Hematopoietic multipotent progenitor cell treated with erythropoietin and hydrocortisone succinate and interleukin-3 and kit ligand, for 15 days (in vitro differentiated cells): ENCODE data around the gene CRACR2A.

Experiments used
- DNase-seq: peaks from one replicate; pipeline ENCODE4 v3.0.0-alpha.2; 2015; ENCODE audit warnings: low spot score

The CRACR2A gene

DNA sequence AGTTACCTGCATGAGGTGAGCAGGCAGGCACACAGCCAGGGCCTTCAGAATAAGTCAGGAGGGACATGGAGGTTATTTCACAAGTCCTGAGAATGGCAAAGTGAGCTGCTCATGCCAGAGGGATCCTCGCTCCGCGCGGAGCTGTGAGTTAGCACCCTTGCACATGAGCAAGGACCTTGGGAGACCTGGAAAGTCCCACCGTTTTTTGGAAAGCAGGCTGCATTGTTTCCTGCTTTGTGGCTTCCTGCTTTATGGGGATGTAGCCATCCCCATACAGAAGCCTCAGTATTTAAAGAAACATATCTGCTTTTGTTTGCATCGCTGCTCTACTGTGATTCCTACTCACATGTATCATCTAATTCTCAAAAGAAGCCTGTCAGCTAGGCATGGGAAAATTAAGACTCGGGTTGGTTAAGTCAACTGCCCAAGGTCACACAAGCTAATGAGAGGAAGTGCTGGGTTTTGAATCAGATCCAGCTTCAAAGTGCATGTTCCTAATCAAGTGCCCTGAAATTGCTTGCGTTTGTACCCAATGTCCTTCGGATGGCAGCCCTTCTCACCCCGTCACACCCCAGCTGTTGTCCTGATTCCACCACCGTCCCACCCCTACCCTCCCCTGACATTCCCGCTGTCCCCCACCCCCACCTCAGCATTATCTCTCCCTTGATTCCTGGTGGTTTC, 106.2 kb downstream of the CRACR2A start:
- DNase-seq, result no peak

DNA sequence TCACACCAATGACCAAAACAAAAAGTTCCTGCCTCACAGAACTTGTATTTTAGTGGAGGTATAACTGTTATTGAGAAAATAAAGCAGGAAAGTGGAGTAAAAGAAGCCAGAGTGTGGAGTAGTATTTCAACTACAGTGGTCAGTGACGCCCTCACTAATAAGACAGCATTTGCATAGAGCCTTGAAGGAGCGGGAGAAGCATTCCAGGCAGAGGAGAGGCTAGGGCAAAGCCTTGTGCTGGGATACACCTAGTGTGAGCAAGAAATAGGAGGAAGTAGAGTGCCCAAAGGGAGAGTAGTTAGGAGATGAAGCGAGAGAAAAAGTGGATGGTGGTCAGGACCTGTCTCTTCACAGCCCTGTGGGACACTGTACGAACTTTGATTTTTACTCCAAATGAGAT, 107.8 kb downstream of the CRACR2A start:
- no peak for DNase-seq

DNA sequence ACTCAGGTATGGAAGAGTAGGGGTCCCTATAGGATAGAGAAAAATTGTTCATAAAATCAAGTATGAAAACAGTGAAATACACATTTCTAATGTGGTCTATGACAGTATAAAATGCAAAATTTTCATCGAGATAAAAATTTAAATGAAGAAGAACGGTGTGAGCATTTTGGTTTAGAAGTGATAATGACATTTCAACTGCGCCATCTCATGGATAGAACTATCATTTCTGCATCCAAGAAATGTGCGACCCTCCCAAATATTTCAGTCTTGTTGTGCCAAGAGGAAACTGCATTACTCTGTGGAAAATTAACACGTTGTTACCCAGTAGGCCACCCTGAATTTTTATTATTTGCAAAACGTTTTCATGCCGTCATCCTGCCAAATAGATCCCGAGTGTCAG, 108.8 kb downstream of the CRACR2A start:
- DNase-seq, result no peak

DNA sequence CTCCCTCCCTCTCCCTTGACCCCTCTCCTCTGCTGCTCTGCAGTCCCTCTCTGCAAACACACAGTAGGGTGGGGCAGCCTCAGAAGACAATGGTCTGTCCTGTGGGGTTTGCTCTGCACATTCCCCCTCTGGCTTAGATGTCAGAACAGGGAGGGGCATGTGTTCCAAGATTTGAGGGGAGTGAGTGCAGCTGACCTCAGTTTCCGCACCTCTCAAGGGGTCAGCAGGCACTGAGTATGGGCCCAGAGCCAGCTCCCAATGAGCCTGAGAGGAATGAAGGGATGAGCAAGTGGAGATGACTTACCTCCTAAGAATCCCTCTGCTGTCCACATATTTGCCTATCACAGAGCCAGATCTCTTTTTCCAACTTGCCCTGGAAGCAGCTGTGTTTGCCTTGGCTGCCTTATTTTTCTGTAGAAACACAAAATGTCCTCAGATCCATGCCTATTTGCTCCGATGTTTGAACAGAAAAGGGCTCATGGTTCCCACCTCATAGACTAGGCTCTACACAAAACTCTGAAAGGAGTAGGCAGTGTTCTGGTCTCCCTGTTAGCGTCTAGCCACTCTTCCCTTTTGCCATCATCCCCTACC, 111.4 kb downstream of the CRACR2A start:
- DNase-seq, result no peak

DNA sequence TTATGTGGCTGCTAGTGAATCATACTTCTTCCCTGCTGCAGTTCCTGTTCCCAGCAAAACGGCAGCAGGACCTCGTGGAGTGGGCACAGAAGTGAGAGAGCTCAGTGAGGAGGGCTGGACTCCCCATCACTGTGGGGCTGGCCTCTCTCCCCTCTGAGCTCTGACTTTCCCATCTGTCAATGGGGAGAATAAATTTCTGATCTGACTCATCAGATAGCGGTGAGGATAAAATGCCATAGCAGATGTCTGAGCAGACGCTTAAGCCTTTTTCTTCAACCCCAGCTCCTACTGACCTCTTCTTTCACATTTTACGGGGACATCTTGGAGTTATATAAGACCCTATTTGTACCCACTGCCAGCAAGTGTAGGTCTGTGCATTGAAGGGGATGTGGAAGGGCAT, 116.6 kb downstream of the CRACR2A start:
- DNase-seq, result no peak

DNA sequence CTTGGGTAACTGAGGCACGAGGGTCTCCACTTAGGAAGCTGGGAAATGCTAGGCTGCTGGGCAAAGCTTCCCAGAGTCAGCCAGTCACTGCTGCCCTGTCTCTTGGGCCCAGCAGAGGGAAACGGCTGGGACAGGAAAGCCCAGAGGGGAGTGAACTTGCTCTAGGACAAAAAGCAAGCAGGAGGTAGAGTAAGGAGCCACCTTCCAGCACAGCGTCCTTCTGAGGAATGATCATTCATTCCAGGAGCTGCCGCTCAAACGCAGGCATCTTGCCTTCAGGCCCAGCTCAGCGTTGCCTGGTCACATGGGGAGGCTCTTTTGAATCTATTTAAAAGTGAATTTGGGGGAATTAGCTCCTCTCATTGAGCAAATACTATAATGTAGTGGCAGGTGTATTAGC, 118.6 kb downstream of the CRACR2A start:
- no peak for DNase-seq

DNA sequence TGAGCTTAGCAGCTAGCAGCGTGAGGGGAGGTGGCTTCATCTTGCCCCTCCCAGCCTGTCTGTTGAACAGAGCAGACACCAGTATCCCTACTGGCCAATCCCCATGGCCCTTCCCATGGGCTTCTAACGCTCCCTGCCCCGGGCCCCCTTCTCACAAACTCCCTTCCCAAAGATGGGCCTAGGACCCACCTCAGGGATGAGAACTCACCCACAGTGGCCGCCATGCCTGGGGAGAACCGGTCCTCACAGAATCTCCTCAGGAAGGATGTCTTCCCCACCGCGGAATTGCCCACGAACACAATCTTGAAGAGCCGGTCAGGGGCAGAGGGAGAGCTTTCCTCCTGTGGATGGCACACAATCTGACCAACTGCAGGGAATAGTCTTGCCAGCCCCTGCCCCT, 119.5 kb downstream of the CRACR2A start:
- DNase-seq, result no peak

DNA sequence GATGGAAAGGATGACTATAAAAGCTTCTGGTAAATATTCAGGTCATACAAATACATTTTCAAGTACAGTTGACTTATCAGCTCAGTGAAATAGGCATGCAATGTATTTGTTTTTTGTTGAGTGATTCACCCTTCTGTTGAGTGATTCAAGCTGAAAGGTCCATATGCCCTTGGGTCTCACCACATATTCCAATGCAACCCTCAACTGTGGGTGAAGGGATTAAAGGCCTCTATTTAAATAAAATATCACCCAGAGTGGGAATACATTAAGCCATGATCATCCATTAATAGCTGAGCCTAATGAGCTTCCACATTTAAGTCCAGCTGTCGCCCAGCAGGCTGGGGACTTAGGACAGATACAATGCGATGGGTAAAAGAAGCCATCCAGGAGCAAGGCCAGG, 120.2 kb downstream of the CRACR2A start:
- DNase-seq, result no peak

DNA sequence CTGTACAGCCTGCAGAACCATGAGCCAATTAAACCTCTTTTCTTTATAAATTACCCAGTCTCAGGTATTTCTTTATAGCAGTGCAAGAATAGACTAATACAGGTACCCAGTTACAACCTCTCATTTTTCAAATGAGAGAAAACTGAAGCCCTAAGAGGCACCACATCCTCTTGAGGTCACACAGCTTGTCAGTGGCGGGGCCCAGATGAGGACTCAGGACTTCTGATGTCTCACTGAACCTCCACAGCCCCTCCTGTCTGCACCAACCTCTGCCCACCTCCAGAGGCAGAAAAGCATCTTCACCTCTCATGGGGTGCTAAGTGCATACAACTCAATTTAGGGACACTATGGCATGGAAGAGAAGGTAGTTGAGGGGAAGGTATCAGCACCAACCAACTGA, 120.7 kb downstream of the CRACR2A start:
- DNase-seq, result no peak

DNA sequence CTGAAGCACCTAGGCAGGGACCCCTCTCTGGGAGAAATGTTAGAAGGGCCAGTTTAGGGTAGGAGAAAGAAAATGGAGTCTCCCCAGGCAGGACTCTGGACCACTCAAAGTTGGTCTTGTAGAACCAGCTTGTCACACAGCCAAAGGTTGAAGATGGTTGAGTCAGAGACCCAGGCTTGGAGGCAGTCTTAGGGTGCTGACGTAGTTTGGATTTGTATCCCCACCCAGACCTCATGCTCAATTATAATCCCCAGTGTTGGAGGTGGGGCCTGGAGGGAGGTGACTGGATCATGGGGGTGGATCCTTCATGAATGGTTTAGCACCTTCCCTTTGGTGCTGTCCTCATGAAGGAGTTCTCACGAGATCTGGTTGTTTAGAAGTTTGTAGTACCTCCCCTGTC, 121.2 kb downstream of the CRACR2A start:
- no peak for DNase-seq

DNA sequence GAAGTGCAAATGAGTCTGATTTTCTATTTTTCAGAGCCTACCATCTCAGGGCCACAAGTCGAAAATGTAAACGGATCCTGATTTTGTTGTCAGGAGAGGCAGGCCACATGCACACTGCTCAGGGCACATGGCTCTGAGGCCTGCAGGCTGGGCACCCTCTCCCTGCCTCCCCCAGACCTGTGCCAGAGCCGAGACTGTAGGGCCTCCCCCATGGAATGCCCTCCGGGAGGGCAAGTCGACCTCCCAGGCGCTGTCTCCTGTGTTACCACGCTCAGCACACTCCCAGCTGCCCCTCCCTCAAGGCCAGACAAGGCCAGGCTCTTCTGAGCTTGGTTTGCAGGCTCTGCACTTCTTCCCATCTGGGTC, 121.7 kb downstream of the CRACR2A start:
- no peak for DNase-seq

DNA sequence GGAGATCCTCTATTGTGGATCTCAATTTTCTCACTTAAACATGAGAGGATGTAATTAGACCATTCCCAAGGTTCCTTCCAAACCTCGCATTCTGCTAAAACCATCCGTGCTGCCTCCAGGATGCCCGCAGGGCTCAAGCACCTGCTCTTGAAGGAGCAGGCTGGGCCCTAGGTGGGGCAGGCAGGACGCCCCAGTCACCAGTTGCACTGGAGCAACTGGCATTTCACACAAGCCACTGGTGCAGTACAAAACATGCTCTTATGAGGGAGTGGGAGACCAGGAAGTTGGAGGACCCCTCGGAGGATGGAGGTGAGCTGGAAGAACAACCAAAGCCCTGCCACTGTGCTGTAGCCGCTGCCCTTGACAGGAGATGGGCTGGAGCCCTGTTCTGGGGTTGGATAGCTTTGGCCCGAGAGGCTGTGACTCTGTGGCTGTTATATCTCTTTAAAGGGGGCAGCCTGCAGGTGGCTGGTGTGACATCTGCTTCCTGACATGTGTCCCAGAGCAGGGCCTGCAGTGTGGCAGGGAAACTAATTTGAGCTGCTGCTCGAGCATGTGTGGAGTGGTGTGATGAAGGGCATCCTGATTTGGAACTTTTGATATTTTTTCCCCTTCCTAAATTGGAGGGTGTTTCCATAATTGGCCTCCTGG, 122.2 kb downstream of the CRACR2A start:
- no peak for DNase-seq

DNA sequence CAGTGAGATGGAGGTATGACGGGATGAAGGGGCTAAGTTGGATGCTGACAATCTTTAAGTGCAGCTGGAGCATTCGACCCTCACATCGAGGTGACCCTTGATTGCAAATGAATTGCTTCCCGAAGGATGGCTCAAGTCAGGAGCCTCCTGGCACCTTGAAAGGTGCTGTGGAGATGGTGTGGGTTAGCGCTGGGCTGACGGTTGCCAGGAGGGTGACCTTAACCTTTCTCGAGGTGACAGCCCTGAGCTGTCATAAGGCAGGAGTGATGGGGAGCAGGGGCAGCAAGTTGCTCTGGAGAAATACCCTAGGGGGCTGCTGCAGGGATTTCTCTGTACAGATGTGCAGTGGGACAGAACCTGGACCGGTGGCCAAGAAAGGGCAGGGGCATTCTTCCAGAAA, 122.8 kb downstream of the CRACR2A start:
- no peak for DNase-seq

DNA sequence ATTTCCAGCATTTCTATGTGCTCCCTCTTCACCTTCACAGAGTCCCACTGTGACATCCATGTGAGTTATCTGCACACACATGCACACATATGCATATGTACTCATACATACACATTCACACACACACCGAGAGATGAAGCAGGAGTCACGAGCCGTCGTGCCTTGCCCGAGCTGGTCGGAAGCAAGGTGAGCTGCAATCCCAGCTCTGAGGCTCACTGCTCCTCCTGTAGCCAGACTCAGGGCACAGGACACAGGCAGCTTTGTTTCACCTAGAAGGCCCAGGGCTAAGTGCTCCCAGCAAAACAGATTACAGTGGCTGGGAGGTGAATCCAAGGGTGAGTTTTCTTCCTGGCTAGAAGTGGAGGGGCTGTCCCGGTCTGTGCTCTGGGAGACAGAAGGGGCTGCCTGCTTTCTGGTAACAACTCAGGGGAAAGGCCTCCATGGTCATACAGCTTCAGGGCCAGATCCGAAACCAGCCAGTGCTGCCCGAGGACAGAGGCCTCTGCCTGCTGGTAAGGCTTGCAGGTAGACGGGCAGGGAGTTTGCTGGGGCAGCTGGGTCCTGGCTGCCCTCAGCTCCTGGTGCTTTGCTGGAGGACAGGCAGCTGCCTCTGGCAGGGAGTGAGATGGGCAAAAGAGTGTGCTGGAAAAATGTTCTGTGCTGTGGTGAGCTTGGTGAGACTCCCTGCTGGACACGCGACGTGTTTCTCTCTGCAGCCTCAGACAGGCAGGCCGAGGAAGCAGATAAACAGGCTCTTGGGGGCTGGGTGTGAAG, 123.7 kb downstream of the CRACR2A start:
- no peak for DNase-seq

DNA sequence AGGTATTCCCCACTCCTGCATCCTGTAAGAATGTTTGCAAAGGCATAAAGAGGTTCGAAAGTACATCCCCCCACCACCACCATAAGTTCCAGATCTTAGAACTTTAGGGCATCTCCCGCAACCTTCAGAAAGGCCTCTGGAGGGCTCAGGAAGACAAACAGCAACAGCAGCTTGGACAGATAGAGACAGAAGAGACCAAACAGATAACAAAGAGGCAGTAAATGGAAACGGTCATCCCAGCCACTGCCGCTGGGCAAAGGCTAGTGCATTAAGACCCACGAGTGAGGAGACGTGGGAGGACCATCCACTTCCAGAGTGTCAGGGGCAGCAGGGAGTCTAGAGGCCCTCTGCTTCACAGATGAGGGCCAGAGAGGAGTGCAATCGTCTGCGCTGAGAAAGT, 124.3 kb downstream of the CRACR2A start:
- no peak for DNase-seq

DNA sequence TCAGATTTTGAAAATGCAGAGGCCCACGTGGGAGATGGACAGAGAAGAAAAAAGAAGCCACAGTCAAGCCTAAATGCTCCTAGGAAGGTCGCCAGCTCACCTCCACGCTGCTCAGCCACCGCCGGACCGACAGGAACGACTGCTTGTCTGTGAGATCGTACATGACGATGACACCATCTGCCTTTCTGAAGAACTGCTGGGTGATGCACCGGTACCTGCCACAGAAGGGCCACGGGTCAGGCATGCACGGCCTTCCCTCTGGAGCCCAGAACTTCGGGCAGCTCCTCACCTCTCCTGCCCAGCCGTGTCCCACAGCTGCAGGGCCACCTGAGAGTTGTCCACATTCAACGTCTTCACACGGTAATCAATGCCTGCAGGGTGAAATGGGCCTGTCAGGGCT, 125.6 kb downstream of the CRACR2A start:
- DNase-seq, result no peak

DNA sequence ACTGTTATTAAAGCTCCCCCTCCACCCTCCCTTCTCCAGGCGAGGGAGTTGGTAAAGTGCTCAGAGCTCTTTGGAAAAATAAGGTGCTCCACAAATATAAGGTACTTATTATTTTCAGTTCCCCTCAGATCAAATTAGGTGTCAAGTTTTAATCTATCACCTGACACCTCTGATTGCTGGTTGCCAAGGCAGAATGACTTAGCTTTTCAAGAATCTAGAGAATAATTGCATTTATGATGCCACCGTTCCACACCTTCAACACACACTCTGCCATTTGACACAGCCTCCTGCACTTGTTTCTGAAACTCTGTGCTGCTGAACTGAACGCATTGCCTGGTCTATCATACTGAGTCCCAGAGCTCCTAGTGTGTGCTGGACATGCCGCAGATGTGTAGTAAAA, 128.6 kb downstream of the CRACR2A start:
- DNase-seq, result no peak

DNA sequence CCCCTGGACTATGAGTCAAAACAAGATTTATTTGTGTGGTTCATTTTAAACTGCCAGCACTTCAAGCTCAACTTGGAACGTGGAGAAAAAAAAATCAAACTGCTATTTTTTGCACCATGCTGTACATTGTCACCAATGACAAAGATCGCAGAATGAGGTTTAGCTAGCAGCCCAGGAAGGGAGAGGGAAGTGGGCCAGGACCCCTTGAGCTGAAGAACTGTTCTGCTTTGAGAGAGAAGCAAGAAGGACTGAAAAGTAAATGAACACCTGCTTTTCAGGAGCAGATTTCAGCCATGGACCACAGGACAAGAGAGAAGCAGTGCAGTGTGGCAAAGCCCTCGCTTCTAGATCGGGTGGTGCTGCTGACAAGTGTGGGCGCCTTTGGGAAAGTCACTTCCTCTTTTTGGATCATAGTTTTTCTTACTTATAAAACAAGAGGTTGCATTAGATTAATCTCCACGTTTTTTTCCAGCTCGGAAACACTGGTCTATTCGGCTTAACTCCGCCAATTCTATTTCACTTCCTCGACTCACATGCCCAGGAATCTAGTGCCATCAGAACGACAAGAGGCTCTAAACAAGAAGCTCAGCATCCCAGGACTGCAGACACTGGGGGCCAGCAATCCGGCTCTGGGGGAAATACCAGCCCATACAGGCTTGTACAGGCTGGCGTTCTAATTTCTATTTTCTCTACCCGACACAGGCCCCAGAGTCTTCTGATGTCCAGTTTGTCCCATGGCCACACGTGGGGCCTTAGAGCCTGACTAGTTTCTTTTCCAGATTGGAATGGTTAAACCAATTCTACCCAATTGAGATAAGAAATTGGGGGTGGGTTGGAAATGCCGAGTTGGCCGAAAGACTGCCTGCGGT, 129.9 kb downstream of the CRACR2A start:
- no peak for DNase-seq

DNA sequence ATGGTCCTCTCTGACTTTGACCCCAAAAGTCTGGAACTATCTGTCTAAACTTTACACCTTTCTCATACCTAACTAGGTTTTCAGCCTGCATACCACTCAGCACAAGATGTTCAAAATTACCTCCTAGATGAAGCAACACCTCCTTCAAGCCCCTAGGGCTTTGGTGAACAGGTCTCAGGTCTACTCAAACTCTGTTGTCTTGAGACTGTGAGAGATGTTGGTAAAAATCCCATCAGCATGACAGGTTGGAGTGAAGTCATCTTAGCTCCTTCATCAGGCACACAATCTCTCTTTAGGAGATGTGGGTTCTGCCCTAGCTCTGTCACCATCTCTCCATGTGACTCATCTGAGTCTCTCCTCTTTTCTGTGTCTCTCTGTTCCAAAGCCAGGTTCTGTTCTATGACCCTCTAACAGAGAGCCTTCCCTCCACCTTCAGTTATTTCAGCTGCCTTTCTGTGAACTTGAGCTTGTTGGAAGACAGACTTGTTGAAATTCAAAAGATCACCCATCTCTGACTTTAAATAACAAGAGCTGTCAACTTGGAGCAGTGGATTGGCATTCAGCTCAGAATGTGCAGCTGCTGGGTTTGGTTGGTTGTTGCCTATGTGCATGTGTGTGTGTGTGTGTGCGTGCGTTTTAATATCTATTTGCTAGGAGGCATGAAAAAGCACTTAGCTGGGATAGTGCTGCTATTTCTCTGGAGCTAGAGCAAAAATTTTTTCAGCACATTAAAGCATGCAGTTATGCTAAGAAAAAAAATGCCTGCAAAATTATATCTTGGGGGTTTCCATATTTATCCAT, 130.7 kb downstream of the CRACR2A start:
- DNase-seq, result no peak

DNA sequence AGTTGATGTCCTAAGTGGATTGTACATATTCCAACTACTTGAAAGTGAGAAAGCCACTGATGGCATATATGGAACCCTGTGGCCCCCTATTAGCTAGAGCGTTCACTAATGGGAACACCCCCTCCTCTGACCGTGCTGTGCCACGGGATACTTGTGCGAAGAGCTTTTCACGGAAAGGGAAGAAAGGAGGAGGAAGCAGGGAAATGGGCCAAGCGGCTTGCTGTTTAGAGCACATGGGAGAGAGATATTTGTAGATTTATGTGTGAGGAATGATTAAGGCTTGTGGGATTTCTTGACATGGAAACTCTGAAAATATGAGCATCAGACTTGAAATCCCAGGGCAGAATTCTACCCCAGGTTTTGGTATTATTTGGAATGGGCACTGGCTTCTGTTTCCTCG, 132.1 kb downstream of the CRACR2A start:
- DNase-seq, result no peak

DNA sequence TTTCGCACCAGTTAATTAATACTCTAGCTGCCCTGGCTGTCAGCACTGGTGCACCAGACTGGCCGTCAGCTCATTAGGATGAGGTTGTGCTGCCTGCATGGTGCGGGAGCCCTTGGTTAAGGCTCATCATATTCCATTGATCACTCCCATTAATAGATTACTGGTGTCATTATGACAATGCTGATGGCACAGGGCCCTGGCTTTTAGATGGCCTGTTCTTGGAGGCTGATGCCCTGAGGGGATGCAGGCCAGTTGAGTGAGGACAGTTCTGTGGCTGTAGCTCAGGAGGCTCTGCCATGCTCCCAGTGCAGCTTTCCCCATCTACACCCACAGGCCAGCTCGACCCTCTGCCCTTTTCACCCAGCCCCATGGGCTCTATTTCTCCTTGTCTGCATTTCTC, 135.3 kb downstream of the CRACR2A start:
- no peak for DNase-seq
